HepG2 (cell line): ENCODE results near the gene PTPN5.

Experiments used
- ARNT ChIP-seq: fragments of 450-650 bp; IDR thresholded peaks from 2 replicates; pipeline ENCODE4 v1.6.1; 2017
- FOXP1 ChIP-seq, 2 experiments: fragments of 450-650 bp in 1 of 2; IDR thresholded peaks; 2 replicates each; pipeline ENCODE4 v1.6.1; 2017 to 2018; ENCODE audit warnings: antibody characterized with exemption in 1 of 2
- KAT8 ChIP-seq: IDR thresholded peaks from 2 replicates; pipeline ENCODE4 v1.6.1; 2016; ENCODE audit warnings: missing genetic modification reagents, missing compliant biosample characterization
- POLR2AphosphoS5 ChIP-seq: IDR thresholded peaks from 2 replicates; pipeline ENCODE4 v1.6.1; 2012; ENCODE audit warnings: low read depth, low read length
- RBM22 ChIP-seq: fragments of 200-400 bp; formaldehyde crosslinking; optimal IDR thresholded peaks from 2 replicates; pipeline ENCODE3; 2017; ENCODE audit warnings: mild to moderate bottlenecking, low read length, moderate library complexity
- TF ChIP-seq, protein P1 (sequence below): sonication (generic); formaldehyde crosslinking; IDR thresholded peaks from 2 replicates; pipeline ENCODE4 v1.4.0; 2020; ENCODE audit warnings: missing genetic modification reagents
- TF ChIP-seq, protein P2 (sequence below): sonication (generic); formaldehyde crosslinking; IDR thresholded peaks from 2 replicates; pipeline ENCODE4 v1.5.0; 2020; ENCODE audit warnings: mild to moderate bottlenecking, missing genetic modification reagents, moderate library complexity
- TF ChIP-seq, protein P3 (sequence below): sonication (generic); formaldehyde crosslinking; IDR thresholded peaks from 2 replicates; pipeline ENCODE4 v1.4.0; 2020; ENCODE audit warnings: mild to moderate bottlenecking, missing genetic modification reagents

DNA sequence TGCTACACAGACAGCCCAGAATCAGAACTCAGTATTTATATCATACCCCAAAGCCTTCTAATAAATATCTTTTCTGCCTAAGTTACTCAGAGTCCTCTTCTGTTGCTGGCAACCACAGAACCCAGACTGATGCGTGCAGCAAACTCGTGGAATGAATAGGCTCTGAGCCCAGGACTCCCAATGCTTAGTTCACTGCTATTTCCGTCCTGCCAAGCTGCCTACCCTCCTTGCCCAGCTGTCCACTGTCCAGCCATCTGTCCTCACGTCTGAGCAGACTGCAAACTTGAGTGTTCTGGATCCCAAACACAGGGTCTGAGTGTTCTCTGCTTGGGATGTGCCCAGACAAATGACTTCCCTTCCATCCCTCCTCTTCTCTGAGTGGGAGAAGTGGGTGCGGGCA lies 19.4 kb downstream of the PTPN5 start:
- no peak for TF ChIP-seq ARNT
- TF ChIP-seq, protein P1, sequence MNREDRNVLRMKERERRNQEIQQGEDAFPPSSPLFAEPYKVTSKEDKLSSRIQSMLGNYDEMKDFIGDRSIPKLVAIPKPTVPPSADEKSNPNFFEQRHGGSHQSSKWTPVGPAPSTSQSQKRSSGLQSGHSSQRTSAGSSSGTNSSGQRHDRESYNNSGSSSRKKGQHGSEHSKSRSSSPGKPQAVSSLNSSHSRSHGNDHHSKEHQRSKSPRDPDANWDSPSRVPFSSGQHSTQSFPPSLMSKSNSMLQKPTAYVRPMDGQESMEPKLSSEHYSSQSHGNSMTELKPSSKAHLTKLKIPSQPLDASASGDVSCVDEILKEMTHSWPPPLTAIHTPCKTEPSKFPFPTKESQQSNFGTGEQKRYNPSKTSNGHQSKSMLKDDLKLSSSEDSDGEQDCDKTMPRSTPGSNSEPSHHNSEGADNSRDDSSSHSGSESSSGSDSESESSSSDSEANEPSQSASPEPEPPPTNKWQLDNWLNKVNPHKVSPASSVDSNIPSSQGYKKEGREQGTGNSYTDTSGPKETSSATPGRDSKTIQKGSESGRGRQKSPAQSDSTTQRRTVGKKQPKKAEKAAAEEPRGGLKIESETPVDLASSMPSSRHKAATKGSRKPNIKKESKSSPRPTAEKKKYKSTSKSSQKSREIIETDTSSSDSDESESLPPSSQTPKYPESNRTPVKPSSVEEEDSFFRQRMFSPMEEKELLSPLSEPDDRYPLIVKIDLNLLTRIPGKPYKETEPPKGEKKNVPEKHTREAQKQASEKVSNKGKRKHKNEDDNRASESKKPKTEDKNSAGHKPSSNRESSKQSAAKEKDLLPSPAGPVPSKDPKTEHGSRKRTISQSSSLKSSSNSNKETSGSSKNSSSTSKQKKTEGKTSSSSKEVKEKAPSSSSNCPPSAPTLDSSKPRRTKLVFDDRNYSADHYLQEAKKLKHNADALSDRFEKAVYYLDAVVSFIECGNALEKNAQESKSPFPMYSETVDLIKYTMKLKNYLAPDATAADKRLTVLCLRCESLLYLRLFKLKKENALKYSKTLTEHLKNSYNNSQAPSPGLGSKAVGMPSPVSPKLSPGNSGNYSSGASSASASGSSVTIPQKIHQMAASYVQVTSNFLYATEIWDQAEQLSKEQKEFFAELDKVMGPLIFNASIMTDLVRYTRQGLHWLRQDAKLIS (CRISPR knock-in tag): no peak
- TF ChIP-seq FOXP1 (IDR thresholded peaks at IDR 0.05): no peak
- no peak for TF ChIP-seq FOXP1 (CRISPR knock-in tag; IDR thresholded peaks at IDR 0.05)
- no peak for TF ChIP-seq KAT8 (CRISPR knock-in tag)
- no peak for TF ChIP-seq RBM22
- TF ChIP-seq, protein P2, sequence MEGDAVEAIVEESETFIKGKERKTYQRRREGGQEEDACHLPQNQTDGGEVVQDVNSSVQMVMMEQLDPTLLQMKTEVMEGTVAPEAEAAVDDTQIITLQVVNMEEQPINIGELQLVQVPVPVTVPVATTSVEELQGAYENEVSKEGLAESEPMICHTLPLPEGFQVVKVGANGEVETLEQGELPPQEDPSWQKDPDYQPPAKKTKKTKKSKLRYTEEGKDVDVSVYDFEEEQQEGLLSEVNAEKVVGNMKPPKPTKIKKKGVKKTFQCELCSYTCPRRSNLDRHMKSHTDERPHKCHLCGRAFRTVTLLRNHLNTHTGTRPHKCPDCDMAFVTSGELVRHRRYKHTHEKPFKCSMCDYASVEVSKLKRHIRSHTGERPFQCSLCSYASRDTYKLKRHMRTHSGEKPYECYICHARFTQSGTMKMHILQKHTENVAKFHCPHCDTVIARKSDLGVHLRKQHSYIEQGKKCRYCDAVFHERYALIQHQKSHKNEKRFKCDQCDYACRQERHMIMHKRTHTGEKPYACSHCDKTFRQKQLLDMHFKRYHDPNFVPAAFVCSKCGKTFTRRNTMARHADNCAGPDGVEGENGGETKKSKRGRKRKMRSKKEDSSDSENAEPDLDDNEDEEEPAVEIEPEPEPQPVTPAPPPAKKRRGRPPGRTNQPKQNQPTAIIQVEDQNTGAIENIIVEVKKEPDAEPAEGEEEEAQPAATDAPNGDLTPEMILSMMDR (CRISPR knock-in tag): no peak
- TF ChIP-seq, protein P3, sequence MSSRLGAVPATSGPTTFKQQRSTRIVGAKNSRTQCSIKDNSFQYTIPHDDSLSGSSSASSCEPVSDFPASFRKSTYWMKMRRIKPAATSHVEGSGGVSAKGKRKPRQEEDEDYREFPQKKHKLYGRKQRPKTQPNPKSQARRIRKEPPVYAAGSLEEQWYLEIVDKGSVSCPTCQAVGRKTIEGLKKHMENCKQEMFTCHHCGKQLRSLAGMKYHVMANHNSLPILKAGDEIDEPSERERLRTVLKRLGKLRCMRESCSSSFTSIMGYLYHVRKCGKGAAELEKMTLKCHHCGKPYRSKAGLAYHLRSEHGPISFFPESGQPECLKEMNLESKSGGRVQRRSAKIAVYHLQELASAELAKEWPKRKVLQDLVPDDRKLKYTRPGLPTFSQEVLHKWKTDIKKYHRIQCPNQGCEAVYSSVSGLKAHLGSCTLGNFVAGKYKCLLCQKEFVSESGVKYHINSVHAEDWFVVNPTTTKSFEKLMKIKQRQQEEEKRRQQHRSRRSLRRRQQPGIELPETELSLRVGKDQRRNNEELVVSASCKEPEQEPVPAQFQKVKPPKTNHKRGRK: no peak
- no peak for TF ChIP-seq POLR2AphosphoS5
